Left kidney (tissue), 2 donors: ENCODE data around the gene PTPRB. TPM values are rescaled to one million over a fixed set of nuclear protein-coding genes. Genes with fewer than 3 reads are reported as not detected.

ENCODE experiments used
- DNase-seq: peaks from one replicate; pipeline ENCODE4 v3.0.0-alpha.2; 2013
- polyA plus RNA-seq: library from polyadenylated mRNA; unstranded; fragments of 120-200 nt; gene quantifications from one replicate; pipeline ENCODE4 v1.2.1, GENCODE V29; 2013; ENCODE audit not compliant: insufficient read length

PTPRB gene
- polyA plus RNA-seq, 1 donor = 17.9 TPM

DNA sequence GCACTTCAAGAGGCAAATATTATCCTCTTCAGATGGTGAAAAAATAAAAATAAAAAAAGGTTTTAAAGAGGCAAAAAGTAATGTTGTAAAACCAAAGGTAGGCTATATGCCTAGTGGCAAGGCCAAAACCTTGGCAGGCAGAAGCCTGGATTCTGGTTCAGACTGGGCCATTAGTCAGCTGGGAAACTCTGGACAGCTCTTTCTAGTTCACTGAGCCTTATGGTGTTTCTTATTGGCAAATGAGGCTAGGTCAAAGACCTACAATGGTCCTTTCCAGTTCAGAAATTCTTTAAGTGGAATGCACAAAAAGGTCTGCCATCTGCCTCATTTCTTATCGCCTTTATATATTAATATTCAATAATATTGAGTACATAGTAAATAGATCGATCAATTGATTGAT lies 44.6 kb downstream of the PTPRB start:
- DNase-seq = no peak

DNA sequence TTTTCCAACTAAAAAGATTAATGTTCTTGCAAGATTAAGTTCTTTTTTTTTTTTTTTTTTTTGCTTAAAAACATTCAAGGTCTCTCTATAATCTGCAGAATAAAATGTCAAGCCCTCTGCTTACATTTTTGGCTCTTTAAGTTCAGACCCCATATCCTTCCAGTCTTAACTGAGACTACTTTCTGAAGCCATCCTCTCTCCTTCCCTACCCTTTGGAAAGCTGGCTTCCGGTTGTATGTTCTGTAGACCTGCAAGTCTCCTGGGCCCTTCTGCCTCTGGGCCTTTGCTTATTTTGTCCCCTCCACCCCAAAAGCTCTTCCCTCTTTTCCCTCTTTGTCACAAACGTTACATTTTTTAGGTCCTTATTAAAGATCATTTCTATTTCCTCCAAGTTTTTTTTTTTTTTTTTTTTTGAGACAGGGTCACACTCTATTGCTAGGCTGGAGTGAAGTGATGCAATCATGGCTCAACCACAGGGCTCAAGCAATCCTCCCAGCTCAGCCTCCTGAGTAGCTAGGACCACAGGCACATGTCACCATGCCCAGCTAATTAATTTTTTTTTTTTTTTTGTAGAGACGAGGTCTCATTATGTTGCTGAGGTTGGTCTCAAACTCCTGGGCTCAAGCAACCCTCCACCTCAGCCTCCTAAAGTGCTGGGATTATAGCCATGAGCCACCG lies 46.5 kb downstream of the PTPRB start:
- no peak for DNase-seq

DNA sequence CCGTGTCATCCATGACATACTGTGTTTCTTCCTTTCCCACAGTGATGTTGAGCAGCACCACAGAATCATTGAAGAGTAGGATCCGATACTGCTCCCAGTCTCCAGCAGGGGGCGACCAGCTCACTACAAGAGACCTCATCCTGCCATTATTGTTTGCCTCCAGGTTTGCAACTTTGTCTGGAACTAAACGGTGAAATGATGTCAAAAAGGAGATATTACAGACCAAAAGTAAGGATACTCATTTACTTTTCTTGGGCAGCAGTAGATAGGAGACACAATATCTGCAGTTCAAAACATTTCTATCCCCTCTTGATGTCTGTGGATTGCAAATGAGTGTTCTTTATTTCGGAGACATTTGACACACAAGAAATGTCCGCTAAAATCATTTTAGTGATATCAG lies 47.2 kb downstream of the PTPRB start:
- peak; percentile 54 for DNase-seq

DNA sequence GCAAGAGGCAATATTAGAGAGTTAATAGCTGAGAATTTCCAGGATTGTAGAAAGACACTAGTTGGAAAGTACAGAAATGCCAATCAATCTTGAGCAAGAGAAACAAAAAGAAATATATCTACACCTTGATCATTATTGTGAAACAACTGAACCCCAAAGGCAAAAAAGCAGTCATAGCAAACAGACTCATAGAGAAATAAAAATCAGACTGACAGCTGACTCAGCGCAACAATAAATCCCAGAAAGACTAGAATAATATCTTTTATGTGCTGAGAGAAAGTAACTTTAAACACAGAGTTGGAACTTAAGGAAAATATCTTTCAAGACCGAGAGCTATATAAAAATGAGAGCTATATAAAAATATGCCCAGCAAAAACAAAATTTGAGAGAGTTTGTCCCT lies 52.9 kb downstream of the PTPRB start:
- no peak for DNase-seq

DNA sequence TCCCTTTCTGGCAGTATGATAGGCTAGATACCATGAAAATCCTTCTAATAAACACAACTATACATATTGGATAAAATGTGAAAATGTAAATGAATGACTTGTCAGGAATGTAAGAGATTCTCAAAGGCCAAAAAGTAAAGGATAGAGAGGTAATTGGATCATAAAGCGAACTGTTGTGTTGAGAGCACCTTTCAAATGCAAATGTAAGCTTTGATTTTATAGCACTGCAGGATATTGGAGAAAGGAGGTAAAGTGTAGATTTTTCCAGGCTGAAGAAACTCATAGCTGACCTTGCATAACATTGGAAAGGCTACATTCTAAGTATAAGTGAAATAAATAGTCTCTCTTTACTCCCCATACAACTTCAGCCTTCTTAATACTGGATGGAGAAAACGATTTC lies 54.0 kb downstream of the PTPRB start:
- DNase-seq = no peak

DNA sequence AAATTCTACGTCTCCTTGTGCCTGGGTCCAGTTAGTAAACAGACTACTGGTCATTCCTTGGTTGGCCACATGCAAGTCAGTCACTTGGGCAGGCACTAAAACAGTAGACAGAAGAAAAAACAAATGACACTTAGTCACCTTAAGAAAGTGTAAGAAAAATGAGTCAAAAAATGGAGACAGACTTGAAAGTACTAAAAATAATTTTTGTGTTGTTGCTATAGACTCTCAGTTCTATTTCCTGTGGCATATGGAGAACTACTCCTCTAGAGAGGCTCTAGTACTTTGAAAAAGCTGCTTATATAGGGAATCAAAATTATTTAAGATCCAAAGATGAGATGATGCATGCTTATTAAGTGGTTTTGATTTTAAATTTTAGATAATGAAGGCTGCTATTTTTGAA lies 56.0 kb downstream of the PTPRB start:
- DNase-seq = no peak

DNA sequence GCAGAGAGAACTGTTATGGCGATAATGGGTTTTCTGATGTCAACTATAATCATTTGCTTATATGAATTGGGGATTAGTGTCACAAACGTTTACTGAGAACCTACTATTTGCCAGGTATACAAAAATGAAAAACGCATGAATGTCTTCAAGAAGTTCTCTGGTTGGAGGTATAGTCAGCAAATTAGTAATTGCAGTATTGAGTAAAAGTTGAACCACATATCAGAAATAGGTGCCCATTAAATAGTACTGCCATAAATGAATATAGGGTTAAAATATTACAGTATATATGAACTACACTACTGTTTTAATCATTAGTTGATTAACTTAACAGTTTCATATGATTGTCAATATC lies 60.0 kb downstream of the PTPRB start:
- DNase-seq = no peak

DNA sequence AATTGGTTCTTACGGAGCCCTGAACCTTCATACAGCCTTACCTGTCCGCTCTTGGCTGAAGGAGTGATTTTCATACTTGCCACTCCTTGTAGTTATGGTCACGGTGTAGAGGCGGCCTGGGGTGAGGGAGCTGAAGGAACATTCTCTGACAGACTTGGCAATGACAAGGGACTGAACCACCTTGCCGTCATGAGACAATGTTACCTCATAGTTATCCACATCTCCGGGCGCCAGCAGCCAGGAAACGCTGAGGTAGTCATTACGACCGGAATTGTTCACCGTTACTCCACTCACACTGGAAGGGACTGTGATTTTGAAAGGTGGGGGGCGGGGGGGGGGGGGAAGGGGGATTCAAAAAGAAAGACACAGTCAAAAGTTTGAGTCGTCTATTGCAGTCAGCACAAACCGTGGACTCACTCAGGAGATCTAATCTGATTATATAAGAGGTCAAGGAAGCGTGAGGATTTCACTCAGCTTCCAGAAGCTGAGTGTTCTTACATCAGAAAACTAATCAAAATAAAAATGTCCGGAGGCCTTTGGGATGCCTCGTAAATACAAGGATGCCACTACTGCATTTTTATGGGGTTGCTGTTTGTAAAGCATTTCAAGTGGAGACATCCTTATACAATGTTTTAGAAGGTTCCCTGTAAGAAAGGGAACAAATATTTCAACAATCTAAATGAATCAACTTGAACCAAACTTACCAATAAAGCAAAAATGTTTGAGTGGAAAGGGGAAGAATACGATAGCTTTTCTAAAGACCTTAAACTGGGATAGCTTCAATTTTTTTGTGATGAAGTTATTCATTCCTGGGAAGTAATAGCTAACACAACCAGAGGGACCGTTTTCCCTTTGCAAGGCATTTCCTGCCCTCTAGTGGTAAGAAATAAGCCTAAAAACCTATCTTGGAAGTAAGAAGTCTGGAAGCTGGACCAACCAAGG lies 60.6 kb downstream of the PTPRB start:
- DNase-seq = peak; percentile 73

DNA sequence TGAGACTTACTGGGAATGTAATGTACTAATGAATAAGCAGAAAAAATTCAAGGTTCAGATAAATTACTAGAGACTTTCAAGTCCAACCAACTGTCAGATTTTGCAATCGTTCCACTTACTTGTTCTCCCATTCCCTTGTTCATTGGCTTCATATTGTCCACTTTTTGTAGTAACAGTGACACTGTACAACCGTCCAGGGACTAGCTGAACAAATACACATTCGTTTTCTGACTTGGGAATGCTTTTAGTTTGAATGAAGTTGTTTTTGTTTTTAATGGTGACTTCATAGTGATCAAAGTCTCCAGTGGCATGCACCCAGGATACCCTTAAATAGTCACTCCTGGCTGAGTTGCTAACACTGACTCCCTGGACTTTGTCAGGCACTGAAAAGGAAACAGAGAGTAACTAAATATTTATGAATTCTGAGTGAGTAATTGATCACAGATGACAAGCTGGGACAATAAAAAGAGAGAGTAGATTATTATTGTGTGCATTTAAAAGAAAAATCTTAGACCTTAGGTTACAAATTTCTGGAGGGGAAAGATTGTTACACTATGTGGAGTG lies 65.4 kb downstream of the PTPRB start:
- DNase-seq = no peak

DNA sequence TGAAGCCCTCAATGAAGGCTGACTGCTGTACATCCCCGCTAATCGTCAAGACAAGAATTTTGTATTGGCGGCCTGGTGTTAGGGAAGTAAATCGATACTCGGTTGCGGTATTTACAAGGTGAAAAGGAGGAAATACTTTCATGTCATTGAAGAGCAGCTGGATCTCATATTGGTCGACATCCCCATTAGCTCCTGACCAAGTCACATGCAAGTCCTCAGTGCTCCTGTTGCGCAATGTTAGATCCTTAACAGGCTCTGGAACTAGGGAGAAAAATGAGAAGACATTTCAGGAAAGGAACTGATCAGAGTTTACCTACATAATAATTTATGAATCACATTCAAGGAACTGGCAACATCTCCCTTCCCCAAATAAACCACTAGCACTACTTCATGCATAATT lies 66.2 kb downstream of the PTPRB start:
- no peak for DNase-seq

DNA sequence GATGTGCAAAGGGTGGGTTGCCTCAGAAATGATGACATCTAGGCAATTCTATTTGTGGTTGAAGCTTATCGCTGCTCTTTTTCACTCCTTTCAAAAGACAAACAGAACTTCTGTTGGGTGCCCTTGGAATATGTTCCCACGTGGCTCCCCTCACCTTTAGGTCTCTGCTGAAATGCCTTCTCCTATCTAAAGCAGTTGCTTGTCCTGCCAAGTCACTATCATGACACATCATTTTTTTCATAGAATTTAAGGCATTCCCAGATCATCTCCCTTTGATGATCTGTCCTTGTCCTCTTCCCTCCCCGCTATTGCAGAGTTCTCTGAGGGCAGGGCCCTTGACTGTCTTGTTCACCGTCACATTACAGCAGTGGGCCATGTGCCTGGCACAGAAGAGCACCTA lies 75.7 kb downstream of the PTPRB start:
- DNase-seq = no peak

DNA sequence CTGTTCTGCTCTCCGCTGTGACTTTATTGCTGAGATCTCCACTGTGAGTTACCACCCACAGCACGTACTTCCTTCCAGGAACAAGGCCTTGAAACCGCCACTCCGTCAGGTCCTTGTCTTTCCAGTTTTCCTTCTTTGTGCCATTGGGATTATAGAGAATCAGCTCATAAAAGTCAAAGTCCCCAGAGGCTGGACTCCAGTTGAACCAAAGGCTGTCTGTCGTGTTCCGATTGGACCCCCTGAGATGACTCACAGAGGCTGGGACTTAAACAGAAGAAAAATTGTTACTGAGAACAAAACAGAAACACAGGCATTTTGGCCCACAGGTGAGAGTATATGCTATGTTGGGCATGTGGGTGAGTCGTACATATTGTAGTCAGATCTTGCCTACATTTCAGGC lies 76.6 kb downstream of the PTPRB start:
- DNase-seq = no peak

DNA sequence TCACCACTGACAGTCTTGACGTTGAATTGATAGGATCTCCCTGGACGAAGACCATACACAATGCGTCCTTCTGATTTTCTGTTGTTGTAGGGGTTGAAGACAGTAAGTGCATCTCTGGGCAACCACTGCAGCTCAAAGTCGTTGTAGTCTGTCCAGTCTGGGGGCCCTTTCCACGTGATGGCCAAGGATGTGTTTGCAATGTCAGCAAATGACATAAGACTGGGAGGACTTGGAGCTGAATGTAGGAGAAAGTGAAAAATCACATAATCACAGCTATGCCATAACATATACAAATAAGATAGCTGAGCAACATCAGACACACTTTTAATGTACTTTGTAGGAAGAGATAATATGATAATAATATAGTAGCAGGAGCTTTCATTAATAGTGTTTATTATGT lies 77.8 kb downstream of the PTPRB start:
- DNase-seq = no peak

DNA sequence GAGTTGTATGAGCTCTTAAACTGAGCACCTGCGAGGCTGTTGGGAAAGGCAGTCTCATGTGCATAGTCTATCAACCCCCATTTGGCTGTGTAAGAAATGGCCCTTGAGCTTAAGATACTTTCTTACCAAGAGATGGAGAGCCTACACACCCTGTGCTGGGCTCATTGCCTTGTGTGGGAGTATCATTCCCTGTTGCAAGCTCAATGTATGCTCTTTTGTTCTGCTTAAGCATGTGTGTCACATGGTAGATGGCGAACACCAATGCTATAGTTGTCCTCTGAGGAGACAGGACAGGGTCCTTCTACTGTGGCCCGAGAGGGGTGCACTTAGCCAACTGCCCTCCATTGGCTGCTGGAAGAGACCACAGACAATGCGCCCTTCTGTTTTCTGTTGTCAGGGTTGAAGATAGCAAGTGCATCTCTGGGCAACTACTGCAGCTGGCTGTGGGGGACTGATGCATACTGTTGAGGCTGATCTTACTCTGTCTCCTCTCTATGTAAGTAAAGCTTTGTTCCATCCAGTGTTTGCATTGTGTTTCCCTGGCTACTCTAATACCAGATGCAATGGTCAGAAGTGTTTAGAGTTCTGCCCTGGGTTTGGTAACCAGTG lies 79.5 kb downstream of the PTPRB start:
- no peak for DNase-seq

DNA sequence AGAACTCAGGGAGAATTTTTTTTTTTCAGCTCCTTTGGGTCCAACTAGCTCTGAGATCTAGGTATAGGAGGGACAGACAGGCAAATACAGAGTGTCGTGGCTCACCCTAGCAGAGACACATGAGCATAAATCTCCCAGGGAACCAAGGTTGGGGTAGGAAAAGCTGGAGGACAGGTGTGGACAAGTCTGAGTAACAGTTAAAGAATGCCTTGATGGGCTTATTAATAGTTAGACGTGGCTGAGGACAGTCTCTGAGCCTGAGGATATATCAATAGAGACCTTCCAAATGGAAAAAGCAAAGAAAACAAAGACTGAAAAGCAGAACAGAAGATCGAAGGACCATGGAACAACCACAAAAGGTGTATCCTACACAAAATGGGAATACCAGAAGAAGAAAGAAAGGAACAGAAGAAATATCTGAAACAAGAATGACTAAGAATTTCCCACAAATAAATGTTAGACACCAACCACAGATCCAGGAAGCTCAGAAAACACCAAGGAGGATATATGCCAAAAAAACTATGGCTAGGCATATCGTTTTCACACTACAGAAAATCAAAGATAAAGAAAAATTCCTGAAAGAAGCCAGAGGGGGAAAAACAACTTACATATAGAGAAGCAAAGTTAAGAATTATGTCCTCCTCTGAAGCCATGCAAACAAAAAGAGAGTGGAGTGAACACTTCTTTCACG lies 80.9 kb downstream of the PTPRB start:
- DNase-seq = no peak

DNA sequence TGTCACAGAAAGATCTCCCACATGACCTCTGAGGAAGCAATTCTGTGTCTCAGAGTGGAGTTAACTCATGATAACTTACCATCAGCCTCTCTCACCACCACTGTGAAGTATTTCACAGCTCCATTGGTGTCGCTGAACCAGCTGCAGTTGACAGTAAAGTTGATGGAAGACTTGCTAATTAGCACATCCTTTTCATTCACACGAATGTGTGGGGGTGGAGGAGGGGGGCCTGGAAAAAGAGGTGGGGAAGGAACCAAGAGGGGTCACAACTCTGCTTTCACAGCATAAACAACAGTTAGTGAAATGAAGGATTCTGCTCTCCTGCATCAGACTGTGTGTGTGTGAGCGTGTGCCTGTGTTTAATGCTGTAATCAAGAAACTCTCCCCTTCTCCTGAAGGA lies 82.1 kb downstream of the PTPRB start:
- no peak for DNase-seq

DNA sequence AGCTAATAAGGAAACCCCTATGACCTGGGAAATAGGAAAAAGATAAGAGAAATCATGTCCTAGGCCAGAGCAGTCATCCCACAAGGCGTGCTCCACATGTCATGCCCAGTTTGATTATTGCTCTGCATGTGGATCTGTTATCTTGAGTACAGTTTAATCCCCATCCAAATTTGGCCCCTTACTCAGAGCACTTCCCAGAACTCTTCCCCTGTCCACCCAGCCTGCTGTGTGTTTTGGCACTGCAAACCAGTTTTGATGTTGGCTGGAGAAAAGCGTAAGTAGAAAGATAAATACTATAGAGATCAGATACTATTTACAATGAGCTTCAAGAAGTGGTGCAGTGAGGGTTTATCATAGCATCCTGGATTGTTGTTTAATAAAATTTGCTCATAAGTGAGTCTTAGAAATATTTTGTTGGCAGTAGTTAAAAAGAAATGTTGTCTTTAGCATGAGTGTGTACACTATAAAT lies 83.8 kb downstream of the PTPRB start:
- no peak for DNase-seq

DNA sequence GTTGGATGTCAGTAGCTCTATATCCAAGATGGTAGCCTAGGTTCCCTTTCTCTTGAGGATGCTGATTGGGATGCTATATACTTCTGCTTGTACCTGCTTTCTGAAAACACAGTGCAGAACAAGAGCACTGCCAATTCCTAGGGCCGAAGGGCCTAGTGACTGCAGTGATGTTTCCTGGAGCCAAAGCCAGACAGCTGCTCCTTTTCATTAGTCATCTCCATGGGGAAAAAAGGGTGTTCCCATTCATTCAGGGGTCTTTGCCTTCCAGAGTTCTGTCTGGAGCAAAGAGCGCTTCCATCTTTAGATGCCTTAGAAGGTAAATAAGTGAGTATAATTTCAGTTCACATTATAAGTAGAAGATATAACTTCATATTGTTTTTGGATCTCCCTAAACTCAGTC lies 85.5 kb downstream of the PTPRB start:
- no peak for DNase-seq

DNA sequence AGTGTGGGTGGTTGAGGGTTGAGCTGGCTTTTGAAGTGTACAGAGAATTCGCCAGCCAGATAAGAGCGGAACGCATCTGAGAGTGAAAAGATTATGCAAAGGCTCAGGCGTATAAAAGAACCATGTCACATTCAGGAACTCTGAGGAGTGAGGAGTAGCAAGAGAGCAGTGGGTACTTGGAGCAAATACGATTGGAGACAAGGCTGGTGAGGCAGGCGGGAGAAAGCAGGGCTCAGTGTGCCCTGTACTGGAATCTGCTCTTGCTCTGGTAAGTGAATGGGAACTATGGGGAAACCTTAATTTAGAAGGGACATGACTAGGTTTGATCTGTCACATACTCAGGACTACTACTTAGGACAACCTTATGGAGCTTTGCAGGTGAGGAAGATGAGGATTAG lies 87.0 kb downstream of the PTPRB start:
- no peak for DNase-seq

DNA sequence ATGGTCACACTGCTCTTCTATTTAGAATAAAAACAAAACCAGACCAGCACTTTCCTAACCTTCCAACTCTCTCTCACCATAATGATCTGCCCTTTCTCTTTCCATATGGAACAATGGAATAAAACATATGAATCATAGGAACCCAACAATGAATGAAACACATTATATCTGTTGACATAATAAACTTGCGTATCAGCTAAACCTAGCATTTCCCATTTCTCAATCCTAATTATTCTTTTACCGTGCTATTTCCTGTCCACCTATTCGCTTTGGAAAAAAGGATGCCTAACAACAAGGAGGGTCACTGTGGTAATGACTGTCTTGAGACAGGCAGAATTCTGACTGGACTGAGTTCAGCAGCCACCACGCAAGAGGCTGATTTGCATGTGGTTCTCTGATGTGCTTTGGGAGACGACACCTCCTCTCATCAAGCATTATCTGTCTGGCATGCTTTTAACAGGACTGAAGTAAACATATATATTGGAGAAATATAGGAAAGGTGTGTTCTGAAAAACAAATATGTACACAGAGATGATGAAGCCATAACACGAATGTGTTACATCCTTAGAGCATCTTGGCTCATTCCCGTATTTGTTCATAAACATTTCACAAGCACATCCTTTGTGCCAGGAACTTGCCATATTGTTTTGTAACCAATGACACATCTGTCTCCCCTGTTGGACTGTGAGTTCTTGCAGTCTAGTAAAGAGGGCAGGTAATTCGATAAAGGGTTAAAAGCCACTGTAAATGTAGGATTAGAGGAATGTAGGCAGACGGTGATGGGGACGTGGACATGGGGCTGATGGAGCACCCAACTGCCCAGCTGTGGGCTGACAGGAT lies 87.7 kb downstream of the PTPRB start:
- DNase-seq = no peak

DNA sequence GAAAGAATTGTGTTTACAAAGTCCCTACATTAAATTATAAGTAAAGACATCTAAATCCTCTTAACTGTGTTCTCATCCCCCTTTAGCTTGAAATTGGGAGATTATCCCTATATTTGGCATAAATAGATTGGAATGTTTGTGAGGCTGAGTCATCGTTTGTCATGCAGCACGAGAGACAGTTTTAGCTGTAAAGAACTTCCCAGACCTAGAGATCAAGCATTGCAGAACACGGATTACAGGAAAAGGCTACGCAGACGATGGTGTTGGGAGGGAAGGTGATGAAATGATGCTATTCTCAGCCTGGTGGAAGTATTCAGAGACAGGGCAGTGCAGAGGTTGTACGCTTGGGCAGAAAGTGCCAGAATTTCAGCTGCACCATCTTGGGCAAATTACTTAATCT lies 93.8 kb downstream of the PTPRB start:
- no peak for DNase-seq
